ENCODE measurements around the gene EXOC6B. TPM values are rescaled to one million over a fixed set of nuclear protein-coding genes. Genes with fewer than 3 reads are reported as not detected.

Gene EXOC6B
- total and polyA plus RNA-seq, 9 of the 15 experiments (the other 6 are each of a cell fraction or from before 2014, with no cell fraction given), result 0.28 to 4.2 (median 2.0) TPM

- ATAC-seq (no peak), DNase-seq (ENCODE audit: extremely low read depth in 1 of 4, low spot score in 3 of 4) (no peak), FAIRE-seq (no peak)
- no peaks in the 10 kb centered on the region for H3K27me3 ChIP-seq (ENCODE audit: control insufficient read depth in 2 of 2, insufficient read depth in 2 of 2, low read length in 2 of 2)
- H3K79me2 ChIP-seq (ENCODE audit: control insufficient read depth, insufficient read depth, low read length), result no peaks in the 10 kb centered on the region
- CTCF ChIA-PET (ENCODE audit: low intra/inter-chr PET ratio), result no interaction called here
- no peaks in the 10 kb centered on the region for H3K36me3 ChIP-seq (ENCODE audit: control insufficient read depth, insufficient read depth, low read length)
- H4K20me1 ChIP-seq (replicated peaks; ENCODE audit: control insufficient read depth, insufficient read depth, low read length), result no peaks in the 10 kb centered on the region
- H3K9me1 ChIP-seq (ENCODE audit: control insufficient read depth, insufficient read depth, low read length), result no peaks in the 10 kb centered on the region
- H2AFZ ChIP-seq (ENCODE audit: low read depth, low read length), result no peak overlapping the region
- no peak overlapping the region for H3K4me3 ChIP-seq
- no peaks in the 10 kb centered on the region for H3K9me3 ChIP-seq (replicated peaks; ENCODE audit: control insufficient read depth, insufficient read depth, low read depth, low read length)
- H3K4me1 ChIP-seq (replicated peaks in 1 of 2; ENCODE audit: control insufficient read depth in 2 of 2, insufficient read depth in 2 of 2, low read length in 2 of 2), result no peaks in the 10 kb centered on the region
- POLR2A ChIA-PET, result interaction anchor here (1.5 kb wide), 1 partner anchor 15 kb away, joined by 3 read pairs; no protein-coding TSS in a partner anchor
- no peak overlapping the region for H3K27ac ChIP-seq (ENCODE audit: extremely low read depth, low read depth, low read length)
- intact Hi-C loops (cut with micrococcal nuclease) (no loop called here), in situ Hi-C loops (cut with MboI) (no loop called here)
- no peak overlapping the region for H3K4me2 ChIP-seq (ENCODE audit: insufficient read depth, low read length)
- TF ChIP-seq EWSR1 (IDR thresholded peaks at IDR 0.05; ENCODE audit: borderline replicate concordance, low read depth, partially characterized antibody) (no peak), MIER1 (IDR thresholded peaks at IDR 0.05; ENCODE audit: low read depth) (no peak), DNMT1 (IDR thresholded peaks at IDR 0.05) (no peak)
- H3K9ac ChIP-seq (ENCODE audit: insufficient read depth in 1 of 2, low read depth in 2 of 2, low read length in 2 of 2), result no peak overlapping the region
- BruUV-seq (replicated peaks), result no TSS peak
- WGBS (ENCODE audit: insufficient coverage, low coverage, missing lambda C conversion rate), result 1% methylated on average over 4 of the region's 4 CpGs
These were observed 551.4 kb downstream of the EXOC6B start for GRCh38 chr2:72274380-72274797.

DNA sequence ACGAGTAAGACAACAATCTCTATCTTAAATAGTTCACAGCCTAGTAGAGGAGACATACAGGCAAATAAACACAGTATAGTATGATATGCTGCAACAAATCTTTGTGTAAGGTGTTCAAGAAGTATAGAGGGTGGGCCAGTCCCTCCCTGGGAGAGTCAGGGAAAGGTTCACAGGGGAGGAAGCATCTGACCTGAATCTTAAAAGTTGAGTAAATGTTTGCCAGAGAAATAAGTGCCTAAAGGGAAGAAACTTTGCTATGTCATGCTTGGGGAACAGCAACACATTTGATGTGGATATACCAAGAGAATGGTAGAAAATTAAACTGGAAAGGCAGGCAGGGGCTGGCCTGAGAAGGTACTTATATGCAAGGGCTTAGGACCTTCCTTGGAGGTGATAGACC is 552.4 kb downstream of the EXOC6B start:
- DNase-seq (ENCODE audit: extremely low read depth in 1 of 4, low spot score in 3 of 4) (no peak), ATAC-seq (no peak), FAIRE-seq (no peak)
- POLR2A ChIA-PET, result no interaction called here
- no peaks in the 10 kb centered on the region for H3K36me3 ChIP-seq (ENCODE audit: control insufficient read depth, insufficient read depth, low read length)
- no peak overlapping the region for H2AFZ ChIP-seq (ENCODE audit: low read depth, low read length)
- no peaks in the 10 kb centered on the region for H3K4me1 ChIP-seq (replicated peaks in 1 of 2; ENCODE audit: control insufficient read depth in 2 of 2, insufficient read depth in 2 of 2, low read length in 2 of 2)
- no peak overlapping the region for H3K9ac ChIP-seq (ENCODE audit: insufficient read depth in 1 of 2, low read depth in 2 of 2, low read length in 2 of 2)
- TF ChIP-seq ZNF165 (CRISPR knock-in tag; IDR thresholded peaks at IDR 0.05; ENCODE audit: borderline replicate concordance) (no peak), TGIF2 (CRISPR knock-in tag; IDR thresholded peaks at IDR 0.05) (no peak), NR0B1 (IDR thresholded peaks at IDR 0.05; ENCODE audit: partially characterized antibody) (no peak)
- TF ChIP-seq, protein P1, sequence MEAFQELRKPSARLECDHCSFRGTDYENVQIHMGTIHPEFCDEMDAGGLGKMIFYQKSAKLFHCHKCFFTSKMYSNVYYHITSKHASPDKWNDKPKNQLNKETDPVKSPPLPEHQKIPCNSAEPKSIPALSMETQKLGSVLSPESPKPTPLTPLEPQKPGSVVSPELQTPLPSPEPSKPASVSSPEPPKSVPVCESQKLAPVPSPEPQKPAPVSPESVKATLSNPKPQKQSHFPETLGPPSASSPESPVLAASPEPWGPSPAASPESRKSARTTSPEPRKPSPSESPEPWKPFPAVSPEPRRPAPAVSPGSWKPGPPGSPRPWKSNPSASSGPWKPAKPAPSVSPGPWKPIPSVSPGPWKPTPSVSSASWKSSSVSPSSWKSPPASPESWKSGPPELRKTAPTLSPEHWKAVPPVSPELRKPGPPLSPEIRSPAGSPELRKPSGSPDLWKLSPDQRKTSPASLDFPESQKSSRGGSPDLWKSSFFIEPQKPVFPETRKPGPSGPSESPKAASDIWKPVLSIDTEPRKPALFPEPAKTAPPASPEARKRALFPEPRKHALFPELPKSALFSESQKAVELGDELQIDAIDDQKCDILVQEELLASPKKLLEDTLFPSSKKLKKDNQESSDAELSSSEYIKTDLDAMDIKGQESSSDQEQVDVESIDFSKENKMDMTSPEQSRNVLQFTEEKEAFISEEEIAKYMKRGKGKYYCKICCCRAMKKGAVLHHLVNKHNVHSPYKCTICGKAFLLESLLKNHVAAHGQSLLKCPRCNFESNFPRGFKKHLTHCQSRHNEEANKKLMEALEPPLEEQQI (IDR thresholded peaks at IDR 0.05), result no peak
- H4K20me1 ChIP-seq (replicated peaks; ENCODE audit: control insufficient read depth, insufficient read depth, low read length), result no peaks in the 10 kb centered on the region
- WGBS (ENCODE audit: insufficient coverage, low coverage, missing lambda C conversion rate), result 0% methylated on average over 1 of the region's 1 CpG
- H3K4me3 ChIP-seq, result no peak overlapping the region
- no peaks in the 10 kb centered on the region for H3K9me1 ChIP-seq (ENCODE audit: control insufficient read depth, insufficient read depth, low read length)
- no peaks in the 10 kb centered on the region for H3K27me3 ChIP-seq (ENCODE audit: control insufficient read depth in 2 of 2, insufficient read depth in 2 of 2, low read length in 2 of 2)
- H3K79me2 ChIP-seq (ENCODE audit: control insufficient read depth, insufficient read depth, low read length), result no peaks in the 10 kb centered on the region
- no peaks in the 10 kb centered on the region for H3K9me3 ChIP-seq (replicated peaks; ENCODE audit: control insufficient read depth, insufficient read depth, low read depth, low read length)
- no peak overlapping the region for H3K27ac ChIP-seq (ENCODE audit: extremely low read depth, low read depth, low read length)
- intact Hi-C loops (cut with micrococcal nuclease), result no loop called here
- CTCF ChIA-PET (ENCODE audit: low intra/inter-chr PET ratio), result no interaction called here
- H3K4me2 ChIP-seq (ENCODE audit: insufficient read depth, low read length), result no peak overlapping the region
- in situ Hi-C loops (cut with MboI), result no loop called here
- BruUV-seq (replicated peaks), result no TSS peak

Data from K562 (cell line).